GM12878 (cell line): Measurements from ENCODE around the gene ELAC1. TPM values are rescaled to one million over a fixed set of nuclear protein-coding genes. Genes with fewer than 3 reads are reported as not detected.

Experiments
- ATAC-seq: fragments of 200-7000 bp; cut with Tn5 transposase; 3 replicates; pipeline ENCODE4 v1.9.1; 2020; ENCODE audit warnings: mild to moderate bottlenecking, moderate library complexity
- BruUV-seq: library from RNA; stranded (reverse); fragments of 400-500 nt; replicated peaks from 2 replicates; lab custom pipeline; 2021; lab: Mats Ljungman, UMichigan
- CTCF ChIA-PET: fragments of 300-600 bp; sonication (Branson Sonifier 250); formaldehyde crosslinking; extraction: SDS; loops from one replicate; lab custom pipeline; 2021; ENCODE audit warnings: inconsistent platforms; lab: Yijun Ruan, JAX
- POLR2A ChIA-PET: fragments of 350-600 bp; formaldehyde crosslinking; extraction: SDS; loops from one replicate; lab custom pipeline; 2021; ENCODE audit warnings: inconsistent platforms; lab: Charles Lee
- RAD21 ChIA-PET: fragments of 300-600 bp; sonication (Branson Sonifier 250); formaldehyde crosslinking; loops from one replicate; lab custom pipeline; 2023; ENCODE audit warnings: antibody characterized with exemption; ENCODE audit not compliant: unreplicated experiment; lab: Charles Lee
- SMC1A ChIA-PET: fragments of 300-600 bp; sonication (Branson Sonifier 250); formaldehyde crosslinking; loops from one replicate; lab custom pipeline; 2023; ENCODE audit not compliant: unreplicated experiment, uncharacterized antibody; lab: Charles Lee
- DNase-seq: peaks from one replicate; pipeline ENCODE4 v3.0.0-alpha.2; 2011; ENCODE audit warnings: low read depth, low spot score
- FAIRE-seq: peaks from 3 replicates; lab custom pipeline; 2011; peaks lifted over from hg19 to GRCh38; lab: Jason Lieb, UNC
- H2AFZ ChIP-seq: 2 replicates; pipeline ENCODE4 v1.6.0; 2011; ENCODE audit warnings: low read depth, low read length, control low read depth; ENCODE audit not compliant: control insufficient read depth
- H3K27ac ChIP-seq: 2 replicates; pipeline ENCODE4 v1.5.1; 2011; ENCODE audit warnings: control low read depth; ENCODE audit not compliant: control insufficient read depth, insufficient read depth
- H3K27me3 ChIP-seq, 2 experiments: replicated peaks in 1 of 2; 2 replicates each; pipeline versions ENCODE4 v1.6.0 to v1.6.1; 2011; ENCODE audit warnings: low read length in 1 of 2; ENCODE audit not compliant: control insufficient read depth in 2 of 2, insufficient read depth in 2 of 2
- H3K36me3 ChIP-seq, 2 experiments: 2 replicates each; pipeline ENCODE4 v1.5.1; 2011; ENCODE audit warnings: low read length in 1 of 2; ENCODE audit not compliant: control insufficient read depth in 2 of 2, insufficient read depth in 2 of 2
- H3K4me1 ChIP-seq: 2 replicates; pipeline ENCODE4 v1.6.1; 2011; ENCODE audit warnings: mild to moderate bottlenecking, low read length, moderate library complexity, mixed read lengths; ENCODE audit not compliant: control insufficient read depth, insufficient read depth
- H3K4me2 ChIP-seq: 2 replicates; pipeline ENCODE4 v1.6.0; 2011; ENCODE audit warnings: control low read depth; ENCODE audit not compliant: control insufficient read depth, insufficient read depth
- H3K4me3 ChIP-seq: fragments of 200-600 bp; sonication (generic); 2 replicates; pipeline ENCODE4 v1.5.1; 2016
- H3K79me2 ChIP-seq: 2 replicates; pipeline ENCODE4 v1.6.0; 2011; ENCODE audit warnings: low read length; ENCODE audit not compliant: control insufficient read depth, insufficient read depth
- H3K9ac ChIP-seq: 2 replicates; pipeline ENCODE4 v1.8.0; 2011; ENCODE audit warnings: low read length, control low read depth, mixed read lengths; ENCODE audit not compliant: control insufficient read depth, insufficient read depth
- H3K9me3 ChIP-seq: replicated peaks from 3 replicates; pipeline ENCODE4 v1.5.1; 2011; ENCODE audit warnings: mild to moderate bottlenecking, low read length; ENCODE audit not compliant: control insufficient read depth, insufficient read depth
- H4K20me1 ChIP-seq: 2 replicates; pipeline ENCODE4 v1.6.0; 2011; ENCODE audit not compliant: control insufficient read depth, insufficient read depth
- DPF2 ChIP-seq: fragments of 450-650 bp; IDR thresholded peaks from 2 replicates; pipeline ENCODE4 v1.6.1; 2017; ENCODE audit warnings: mild to moderate bottlenecking
- EP300 ChIP-seq, 2 experiments: fragments of 150-350 bp in 1 of 2; IDR thresholded peaks; 2 replicates each; pipeline ENCODE4 v1.6.1; 2011 to 2012; ENCODE audit warnings: low read depth in 2 of 2, low read length in 2 of 2, borderline replicate concordance in 1 of 2, improper control_type of control experiment in 1 of 2, inconsistent platforms in 1 of 2; ENCODE audit not compliant: control insufficient read depth in 1 of 2
- FOS ChIP-seq: IDR thresholded peaks from 3 replicates; pipeline ENCODE4 v1.6.1; 2011; ENCODE audit warnings: borderline replicate concordance; ENCODE audit not compliant: insufficient read length; ENCODE audit errors: extremely low read depth
- FOXM1 ChIP-seq: IDR thresholded peaks from 2 replicates; pipeline ENCODE4 v1.6.1; 2012; ENCODE audit warnings: low read depth, mild to moderate bottlenecking, inconsistent platforms, low read length, moderate library complexity
- GABPA ChIP-seq: IDR thresholded peaks from 2 replicates; pipeline ENCODE4 v1.6.1; 2014; ENCODE audit warnings: antibody characterized with exemption, low read depth, mild to moderate bottlenecking, inconsistent platforms
- HDGF ChIP-seq: fragments of 450-650 bp; IDR thresholded peaks from 2 replicates; pipeline ENCODE4 v1.6.1; 2016; ENCODE audit warnings: antibody characterized with exemption
- IKZF1 ChIP-seq: fragments of 450-650 bp; conservative IDR thresholded peaks from 2 replicates; pipeline ENCODE4 v1.6.1; 2017; ENCODE audit warnings: antibody characterized with exemption, mild to moderate bottlenecking
- JUNB ChIP-seq: IDR thresholded peaks from 2 replicates; pipeline ENCODE4 v1.6.1; 2016; ENCODE audit warnings: antibody characterized with exemption, mild to moderate bottlenecking
- KAT2A ChIP-seq: conservative IDR thresholded peaks from 2 replicates; pipeline ENCODE4 v1.6.1; 2011; ENCODE audit warnings: low read depth, low read length; ENCODE audit not compliant: control insufficient read depth
- MXI1 ChIP-seq: fragments of 150-350 bp; IDR thresholded peaks from 2 replicates; pipeline ENCODE4 v1.6.1; 2011; ENCODE audit warnings: low read depth, mild to moderate bottlenecking, inconsistent platforms, low read length, improper control_type of control experiment
- RUNX3 ChIP-seq: IDR thresholded peaks from 2 replicates; pipeline ENCODE4 v1.6.1; 2012; ENCODE audit warnings: low read length, inconsistent platforms
- YY1 ChIP-seq: IDR thresholded peaks from 2 replicates; pipeline ENCODE4 v1.6.1; 2011; ENCODE audit warnings: low read depth, mild to moderate bottlenecking, low read length
- ZBED1 ChIP-seq: IDR thresholded peaks from 2 replicates; pipeline ENCODE4 v1.6.1; 2016; ENCODE audit warnings: borderline replicate concordance
- WGBS: methylation state at CpG from one replicate; pipeline ENCODE4 v1.1.6; 2016; ENCODE audit warnings: low lambda C conversion rate; ENCODE audit not compliant: insufficient replicate concordance, insufficient coverage; ENCODE audit errors: missing lambda C conversion rate; 5-methylcytosine and 5-hydroxymethylcytosine counted together
- in situ Hi-C: fragments of 300-500 bp; cut with MboI; formaldehyde crosslinking; loops from 9 replicates; pipeline ENCODE4 v1.14.3; 2018; ENCODE audit warnings: mixed read lengths
- intact Hi-C: fragments of 100-400 bp; cut with micrococcal nuclease; formaldehyde crosslinking; loops from one replicate; pipeline ENCODE4 v1.14.2; 2022; ENCODE audit not compliant: unreplicated experiment
- polyA plus RNA-seq, 11 experiments: library from polyadenylated mRNA; depleted of rRNA in 4 of 11; unstranded in 6 of 11; stranded (reverse) in 5 of 11; fragments of >200 nt; fragmentation: Nextera tagmentation in 4 of 11; fragmentation: Illumina TruSeq in 1 of 11; extraction: Ambion mirVana in 4 of 11; extraction: Trizol in 1 of 11; gene quantifications; 1 replicate in 1 of 11; 2 replicates in 10 of 11; pipeline versions ENCODE4 v1.2.1 to v1.2.3, GENCODE V29; 2011 to 2016; ENCODE audit warnings: inconsistent platforms in 2 of 11, missing spikeins in 2 of 11, low read depth in 1 of 11
- total RNA-seq, 4 experiments: library from RNA; depleted of rRNA in 3 of 4; stranded (reverse); fragments of >200 nt in 3 of 4; fragmentation: Illumina TruSeq in 1 of 4; extraction: Trizol in 1 of 4; gene quantifications; 2 replicates each; pipeline versions ENCODE4 v1.2.1 to v1.2.3, GENCODE V29; 2013 to 2021
- TF ChIP-seq, protein P1 (sequence below): IDR thresholded peaks from 2 replicates; pipeline ENCODE4 v1.6.1; 2011; ENCODE audit warnings: borderline replicate concordance, low read depth, mild to moderate bottlenecking, moderate library complexity, mixed read lengths, low read length; ENCODE audit not compliant: insufficient read depth; ENCODE audit errors: extremely low read length
- TF ChIP-seq, protein P2 (sequence below): fragments of 450-650 bp; formaldehyde crosslinking; IDR thresholded peaks from 2 replicates; pipeline ENCODE4 v1.4.0; 2022; ENCODE audit warnings: mild to moderate bottlenecking, moderate library complexity
- TF ChIP-seq, protein P3 (sequence below): IDR thresholded peaks from 2 replicates; pipeline ENCODE4 v1.6.1; 2012; ENCODE audit warnings: low read depth, low read length, improper control_type of control experiment
- TF ChIP-seq, protein P4 (sequence below): IDR thresholded peaks from 2 replicates; pipeline ENCODE4 v1.6.1; 2011; ENCODE audit warnings: low read depth, mild to moderate bottlenecking, low read length, moderate library complexity, borderline replicate concordance; ENCODE audit errors: extremely low read depth
- TF ChIP-seq, protein P5 (sequence below): IDR thresholded peaks from 2 replicates; pipeline ENCODE4 v1.6.1; 2012; ENCODE audit warnings: low read depth, low read length, improper control_type of control experiment

ELAC1 gene
- total and polyA plus RNA-seq, 10 of the 15 experiments (the other 5 are each of a cell fraction or from before 2014, with no cell fraction given): 4.9 to 23.0 (median 9.8) TPM

DNA sequence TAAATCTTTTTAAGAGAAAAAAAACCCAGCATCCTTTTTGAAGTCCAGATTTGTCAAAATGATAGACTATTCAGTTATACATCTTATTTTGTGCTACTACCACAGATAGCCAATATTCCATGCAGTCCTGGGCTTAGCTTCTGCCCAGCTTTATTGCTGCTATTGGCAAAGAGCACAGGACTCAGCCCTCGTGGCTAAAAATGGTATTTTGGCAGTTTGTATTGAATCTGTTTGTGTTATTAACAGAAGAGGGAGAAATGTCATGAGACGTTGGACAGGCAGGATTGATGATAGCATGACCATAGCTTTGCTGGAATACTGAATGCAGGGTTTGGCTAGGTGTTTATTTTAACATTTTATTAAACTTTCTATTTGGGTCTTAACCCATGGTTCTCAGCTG, 19.4 kb downstream of the ELAC1 start (continued):
- TF ChIP-seq FOS: no peak

DNA sequence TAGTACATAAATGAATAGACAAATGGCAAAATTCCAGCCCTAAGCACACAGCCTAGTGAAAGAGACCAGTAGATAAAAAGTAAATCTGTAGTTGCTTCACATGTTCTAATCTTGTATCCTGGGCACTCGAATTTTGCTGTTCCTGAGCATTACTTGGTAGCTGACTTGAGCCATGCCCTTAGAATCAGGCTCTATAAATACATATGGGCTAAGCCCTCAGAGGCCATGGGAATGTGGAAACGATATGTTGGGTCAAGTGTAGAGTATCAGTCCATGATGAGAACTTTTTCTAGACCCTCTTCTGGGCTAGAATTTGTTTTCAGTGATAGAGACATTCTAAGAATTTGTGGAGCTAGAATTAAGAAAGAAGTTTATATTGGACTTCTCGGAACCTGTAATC, 21.9 kb downstream of the ELAC1 start:
- H3K9me3 ChIP-seq: no peaks in the 10 kb centered on the region
- BruUV-seq: no TSS peak
- ChIA-PET CTCF (no interaction called here), SMC1A (no interaction called here), RAD21 (no interaction called here), POLR2A (no interaction called here)
- no peak overlapping the region for H3K9ac ChIP-seq
- in situ Hi-C loops: no loop called here
- H3K79me2 ChIP-seq: no peaks in the 10 kb centered on the region
- H3K27me3 ChIP-seq: no peaks in the 10 kb centered on the region
- peaks cover 0 to 2% of the 10 kb centered on the region in 2 experiments; a peak in 1 of 4 replicates for H3K36me3 ChIP-seq
- H3K4me2 ChIP-seq: no peak overlapping the region
- H3K4me3 ChIP-seq: no peak overlapping the region
- intact Hi-C loops: no loop called here
- no peak overlapping the region for H3K27ac ChIP-seq
- 65% methylated on average over 3 of the region's 3 CpGs for WGBS
- no peaks in the 10 kb centered on the region for H4K20me1 ChIP-seq
- no peak for FAIRE-seq
- H2AFZ ChIP-seq: no peak overlapping the region
- H3K4me1 ChIP-seq: no peaks in the 10 kb centered on the region
- ATAC-seq: no peak
- DNase-seq: no peak
- TF ChIP-seq EP300 (IDR thresholded peaks at IDR 0.05; ENCODE audit: borderline replicate concordance in 1 of 2, control insufficient read depth in 1 of 2, low read depth in 2 of 2, low read length in 2 of 2) (no peak), HDGF (no peak), IKZF1 (no peak), RUNX3 (no peak), FOXM1 (no peak), DPF2 (no peak), JUNB (no peak), ZBED1 (no peak), YY1 (no peak), MXI1 (no peak), GABPA (no peak), KAT2A (no peak)
- TF ChIP-seq, protein P1, sequence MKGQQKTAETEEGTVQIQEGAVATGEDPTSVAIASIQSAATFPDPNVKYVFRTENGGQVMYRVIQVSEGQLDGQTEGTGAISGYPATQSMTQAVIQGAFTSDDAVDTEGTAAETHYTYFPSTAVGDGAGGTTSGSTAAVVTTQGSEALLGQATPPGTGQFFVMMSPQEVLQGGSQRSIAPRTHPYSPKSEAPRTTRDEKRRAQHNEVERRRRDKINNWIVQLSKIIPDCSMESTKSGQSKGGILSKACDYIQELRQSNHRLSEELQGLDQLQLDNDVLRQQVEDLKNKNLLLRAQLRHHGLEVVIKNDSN: no peak
- TF ChIP-seq, protein P2, sequence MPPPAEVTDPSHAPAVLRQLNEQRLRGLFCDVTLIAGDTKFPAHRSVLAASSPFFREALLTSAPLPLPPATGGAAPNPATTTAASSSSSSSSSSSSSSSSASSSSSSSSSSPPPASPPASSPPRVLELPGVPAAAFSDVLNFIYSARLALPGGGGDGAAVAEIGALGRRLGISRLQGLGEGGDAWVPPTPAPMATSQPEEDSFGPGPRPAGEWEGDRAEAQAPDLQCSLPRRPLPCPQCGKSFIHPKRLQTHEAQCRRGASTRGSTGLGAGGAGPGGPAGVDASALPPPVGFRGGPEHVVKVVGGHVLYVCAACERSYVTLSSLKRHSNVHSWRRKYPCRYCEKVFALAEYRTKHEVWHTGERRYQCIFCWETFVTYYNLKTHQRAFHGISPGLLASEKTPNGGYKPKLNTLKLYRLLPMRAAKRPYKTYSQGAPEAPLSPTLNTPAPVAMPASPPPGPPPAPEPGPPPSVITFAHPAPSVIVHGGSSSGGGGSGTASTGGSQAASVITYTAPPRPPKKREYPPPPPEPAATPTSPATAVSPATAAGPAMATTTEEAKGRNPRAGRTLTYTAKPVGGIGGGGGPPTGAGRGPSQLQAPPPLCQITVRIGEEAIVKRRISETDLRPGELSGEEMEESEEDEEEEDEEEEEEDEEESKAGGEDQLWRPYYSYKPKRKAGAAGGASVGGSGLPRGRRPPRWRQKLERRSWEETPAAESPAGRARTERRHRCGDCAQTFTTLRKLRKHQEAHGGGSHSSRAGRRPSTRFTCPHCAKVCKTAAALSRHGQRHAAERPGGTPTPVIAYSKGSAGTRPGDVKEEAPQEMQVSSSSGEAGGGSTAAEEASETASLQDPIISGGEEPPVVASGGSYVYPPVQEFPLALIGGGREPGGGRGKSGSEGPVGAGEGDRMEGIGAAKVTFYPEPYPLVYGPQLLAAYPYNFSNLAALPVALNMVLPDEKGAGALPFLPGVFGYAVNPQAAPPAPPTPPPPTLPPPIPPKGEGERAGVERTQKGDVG (CRISPR knock-in tag): no peak
- TF ChIP-seq, protein P3, sequence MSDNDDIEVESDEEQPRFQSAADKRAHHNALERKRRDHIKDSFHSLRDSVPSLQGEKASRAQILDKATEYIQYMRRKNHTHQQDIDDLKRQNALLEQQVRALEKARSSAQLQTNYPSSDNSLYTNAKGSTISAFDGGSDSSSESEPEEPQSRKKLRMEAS: no peak
- TF ChIP-seq, protein P4, sequence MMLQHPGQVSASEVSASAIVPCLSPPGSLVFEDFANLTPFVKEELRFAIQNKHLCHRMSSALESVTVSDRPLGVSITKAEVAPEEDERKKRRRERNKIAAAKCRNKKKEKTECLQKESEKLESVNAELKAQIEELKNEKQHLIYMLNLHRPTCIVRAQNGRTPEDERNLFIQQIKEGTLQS: no peak
- TF ChIP-seq, protein P5, sequence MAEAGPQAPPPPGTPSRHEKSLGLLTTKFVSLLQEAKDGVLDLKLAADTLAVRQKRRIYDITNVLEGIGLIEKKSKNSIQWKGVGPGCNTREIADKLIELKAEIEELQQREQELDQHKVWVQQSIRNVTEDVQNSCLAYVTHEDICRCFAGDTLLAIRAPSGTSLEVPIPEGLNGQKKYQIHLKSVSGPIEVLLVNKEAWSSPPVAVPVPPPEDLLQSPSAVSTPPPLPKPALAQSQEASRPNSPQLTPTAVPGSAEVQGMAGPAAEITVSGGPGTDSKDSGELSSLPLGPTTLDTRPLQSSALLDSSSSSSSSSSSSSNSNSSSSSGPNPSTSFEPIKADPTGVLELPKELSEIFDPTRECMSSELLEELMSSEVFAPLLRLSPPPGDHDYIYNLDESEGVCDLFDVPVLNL: no peak
